ENCODE results near the gene PSME1.

Gene PSME1

GRCh38 chr14:24177891-24178290 is 41.9 kb downstream of the PSME1 start:
- POLR2A ChIA-PET, result interaction anchor here (3.6 kb wide), 1 partner anchor 16 kb away, joined by 13 read pairs; the partner anchor contains the start of gene IRF9
- TF ChIP-seq CTCF (IDR thresholded peaks at IDR 0.05; ENCODE audit: control extremely low read depth, extremely low read depth, low read depth, missing control alignments), result no peak
- DNase-seq (ENCODE audit: extremely low spot score), result no peak
- CTCF ChIA-PET, result interaction anchor here (1.0 to 1.8 kb wide), 3 partner anchors 9 to 17 kb away, joined by 3 to 10 read pairs (median 5); partner anchors contain the start of gene IRF9

- TF ChIP-seq CTCF (IDR thresholded peaks at IDR 0.05; ENCODE audit: control extremely low read depth, extremely low read depth, low read depth, missing control alignments), result no peak
- CTCF ChIA-PET, result interaction anchor here (1.3 to 3.2 kb wide), 3 partner anchors 9 to 18 kb away, joined by 5 to 21 read pairs (median 10); partner anchors contain the start of gene IRF9
- no peak for DNase-seq (ENCODE audit: extremely low spot score)
- POLR2A ChIA-PET, result interaction anchor here (0.6 to 3.6 kb wide), 4 partner anchors 10 to 53 kb away, joined by 3 to 13 read pairs (median 4); partner anchors contain the start of genes IPO4 and IRF9
Observed at GRCh38 chr14:24178399-24179178, 42.6 kb downstream of the PSME1 start.

GRCh38 chr14:24179294-24179960 is 43.4 kb downstream of the PSME1 start:
- TF ChIP-seq CTCF (IDR thresholded peaks at IDR 0.05; ENCODE audit: control extremely low read depth, extremely low read depth, low read depth, missing control alignments), result no peak
- DNase-seq (ENCODE audit: extremely low spot score), result no peak
- ChIA-PET POLR2A (interaction anchor here (0.6 to 3.6 kb wide), 6 partner anchors 9 to 63 kb away, joined by 3 to 13 read pairs (median 4); partner anchors contain the start of genes IPO4, IRF9 and TINF2), CTCF (interaction anchor here (0.8 to 3.2 kb wide), 4 partner anchors 9 to 36 kb away, joined by 3 to 21 read pairs (median 4); partner anchors contain the start of gene IRF9)

- TF ChIP-seq CTCF (IDR thresholded peaks at IDR 0.05; ENCODE audit: control extremely low read depth, extremely low read depth, low read depth, missing control alignments), result no peak
- ChIA-PET CTCF (interaction anchor here (0.8 to 3.2 kb wide), 5 partner anchors 10 to 39 kb away, joined by 3 to 21 read pairs (median 3); partner anchors contain the start of genes EMC9 and IRF9), POLR2A (interaction anchor here (1.0 to 3.6 kb wide), 4 partner anchors 9 to 62 kb away, joined by 3 to 13 read pairs (median 4); partner anchors contain the start of genes IPO4, IRF9 and TINF2)
- no peak for DNase-seq (ENCODE audit: extremely low spot score)
Observed at GRCh38 chr14:24179961-24180796, 44.2 kb downstream of the PSME1 start.

- TF ChIP-seq CTCF (IDR thresholded peaks at IDR 0.05; ENCODE audit: control extremely low read depth, extremely low read depth, low read depth, missing control alignments), result no peak
- ChIA-PET POLR2A (interaction anchor here (0.8 to 3.6 kb wide), 5 partner anchors 14 to 34 kb away, joined by 3 to 13 read pairs (median 3); partner anchors contain the start of genes IRF9, RNF31 and TM9SF1), CTCF (interaction anchor here (1.1 to 3.2 kb wide), 3 partner anchors 21 to 73 kb away, joined by 3 to 21 read pairs (median 4); partner anchors contain the start of gene IRF9)
- no peak for DNase-seq (ENCODE audit: extremely low spot score)
Observed at GRCh38 chr14:24181371-24182077, 45.5 kb downstream of the PSME1 start.
